WTC11 (cell line): ENCODE data around the gene LRRC8D. TPM values are rescaled to one million over a fixed set of nuclear protein-coding genes. Genes with fewer than 3 reads are reported as not detected.
A peak's percentile ranks its signal among the peaks of the same experiment; 100 is the strongest.

Source experiments
- ATAC-seq: fragments of 200-7000 bp; cut with Tn5 transposase; 2 replicates; pipeline ENCODE4 v1.10.0; 2021; ENCODE audit warnings: mild to moderate bottlenecking, moderate library complexity
- CTCF ChIA-PET: fragments of 300-600 bp; sonication (Branson Sonifier 250); formaldehyde crosslinking; loops from one replicate; lab custom pipeline; 2021; ENCODE audit warnings: antibody characterized with exemption; lab: Charles Lee
- POLR2A ChIA-PET: fragments of 350-600 bp; sonication (Branson Sonifier 250); formaldehyde crosslinking; loops from one replicate; lab custom pipeline; 2021; ENCODE audit warnings: antibody characterized with exemption; lab: Charles Lee
- DNase-seq: peaks from one replicate; pipeline ENCODE4 v3.0.0; 2021; ENCODE audit warnings: low spot score
- H3K27ac Mint-ChIP-seq: 2 replicates; pipeline ENCODE4 v1.8.0; 2021; ENCODE audit warnings: mixed read lengths
- H3K27me3 Mint-ChIP-seq: 2 replicates; pipeline ENCODE4 v1.8.0; 2021; ENCODE audit warnings: low read depth, mild to moderate bottlenecking, moderate library complexity, mixed read lengths
- H3K36me3 Mint-ChIP-seq: 2 replicates; pipeline ENCODE4 v1.8.0; 2021; ENCODE audit warnings: mixed read lengths
- H3K4me1 Mint-ChIP-seq: 2 replicates; pipeline ENCODE4 v1.8.0; 2022; ENCODE audit warnings: mixed read lengths
- H3K4me3 Mint-ChIP-seq: 2 replicates; pipeline ENCODE4 v1.8.0; 2021; ENCODE audit warnings: mild to moderate bottlenecking, moderate library complexity, mixed read lengths
- H3K9me3 Mint-ChIP-seq: 2 replicates; pipeline ENCODE4 v1.8.0; 2021; ENCODE audit warnings: mixed read lengths
- JAZF1 ChIP-seq: fragments of 250-450 bp; sonication (Bioruptor Pico); IDR thresholded peaks from 2 replicates; pipeline ENCODE4 v1.9.0; 2021; ENCODE audit warnings: moderate library complexity, mild to moderate bottlenecking, inconsistent platforms
- NFATC4 ChIP-seq: fragments of 250-450 bp; sonication (Bioruptor Pico); IDR thresholded peaks from 2 replicates; pipeline ENCODE4 v1.9.0; 2021; ENCODE audit warnings: mild to moderate bottlenecking
- NFYB ChIP-seq: sonication (generic); formaldehyde crosslinking; conservative IDR thresholded peaks from 2 replicates; pipeline ENCODE4 v1.8.0; 2022; ENCODE audit warnings: low read depth, missing genetic modification reagents
- NR2C2 ChIP-seq: sonication (generic); formaldehyde crosslinking; IDR thresholded peaks from 2 replicates; pipeline ENCODE4 v1.8.0; 2022; ENCODE audit warnings: mild to moderate bottlenecking, missing genetic modification reagents
- SP1 ChIP-seq: sonication (generic); formaldehyde crosslinking; conservative IDR thresholded peaks from 2 replicates; pipeline ENCODE4 v1.8.1; 2022; ENCODE audit warnings: missing genetic modification reagents
- TP53 ChIP-seq: sonication (generic); formaldehyde crosslinking; IDR thresholded peaks from 2 replicates; pipeline ENCODE4 v1.8.1; 2023; ENCODE audit warnings: mild to moderate bottlenecking, missing genetic modification reagents
- ZNF263 ChIP-seq: sonication (generic); formaldehyde crosslinking; IDR thresholded peaks from 2 replicates; pipeline ENCODE4 v1.8.1; 2022; ENCODE audit warnings: low read depth, mild to moderate bottlenecking, moderate library complexity, missing genetic modification reagents
- total RNA-seq: library from RNA; stranded (reverse); gene quantifications from 3 replicates; pipeline ENCODE4 v1.2.3, GENCODE V29; 2021
- TF ChIP-seq, protein P1 (sequence below): sonication (generic); formaldehyde crosslinking; IDR thresholded peaks from 2 replicates; pipeline ENCODE4 v1.8.1; 2022; ENCODE audit warnings: low read depth, mild to moderate bottlenecking, moderate library complexity, missing genetic modification reagents, borderline replicate concordance
- TF ChIP-seq, protein P2 (sequence below): sonication (generic); formaldehyde crosslinking; IDR thresholded peaks from 2 replicates; pipeline ENCODE4 v1.8.0; 2023; ENCODE audit warnings: mild to moderate bottlenecking, missing genetic modification reagents
- TF ChIP-seq, protein P3 (sequence below): sonication (generic); formaldehyde crosslinking; IDR thresholded peaks from 2 replicates; pipeline ENCODE4 v1.8.1; 2023; ENCODE audit warnings: mild to moderate bottlenecking, missing genetic modification reagents
- TF ChIP-seq, protein P4 (sequence below): sonication (generic); formaldehyde crosslinking; IDR thresholded peaks from 2 replicates; pipeline ENCODE4 v1.8.0; 2023; ENCODE audit warnings: missing genetic modification reagents, mild to moderate bottlenecking, borderline replicate concordance
- TF ChIP-seq, protein P5 (sequence below): sonication (generic); formaldehyde crosslinking; IDR thresholded peaks from 2 replicates; pipeline ENCODE4 v1.8.0; 2022; ENCODE audit warnings: mild to moderate bottlenecking, missing genetic modification reagents
- TF ChIP-seq, protein P6 (sequence below): sonication (generic); formaldehyde crosslinking; IDR thresholded peaks from 2 replicates; pipeline ENCODE4 v1.8.1; 2022; ENCODE audit warnings: mild to moderate bottlenecking, missing genetic modification reagents, moderate library complexity, borderline replicate concordance
- TF ChIP-seq, protein P7 (sequence below): sonication (generic); formaldehyde crosslinking; IDR thresholded peaks from 2 replicates; pipeline ENCODE4 v1.8.1; 2022; ENCODE audit warnings: low read depth, missing genetic modification reagents, borderline replicate concordance

The LRRC8D gene
- total RNA-seq, 1 experiment from 2014 or later = 42.6 TPM

DNA sequence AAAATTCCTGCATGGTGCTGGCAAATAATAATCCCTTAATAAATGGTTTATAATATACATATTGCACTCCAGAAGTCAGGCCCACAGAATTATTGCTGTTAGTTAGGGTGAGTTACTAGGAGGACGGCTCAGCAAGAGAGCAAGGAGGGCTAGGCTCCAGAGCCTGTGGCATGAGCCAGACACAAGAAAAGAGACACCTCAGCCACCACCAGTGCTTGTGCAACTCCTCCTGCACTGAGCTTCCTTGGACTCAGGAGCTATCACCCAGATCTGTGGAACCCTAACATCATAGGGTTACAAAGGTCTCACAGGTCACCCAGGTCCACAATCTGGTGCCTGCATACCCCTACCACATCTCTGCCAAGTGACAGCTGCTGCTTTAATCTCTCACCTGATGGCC lies 12.8 kb upstream of the LRRC8D start (continued):
- TF ChIP-seq, protein P1, sequence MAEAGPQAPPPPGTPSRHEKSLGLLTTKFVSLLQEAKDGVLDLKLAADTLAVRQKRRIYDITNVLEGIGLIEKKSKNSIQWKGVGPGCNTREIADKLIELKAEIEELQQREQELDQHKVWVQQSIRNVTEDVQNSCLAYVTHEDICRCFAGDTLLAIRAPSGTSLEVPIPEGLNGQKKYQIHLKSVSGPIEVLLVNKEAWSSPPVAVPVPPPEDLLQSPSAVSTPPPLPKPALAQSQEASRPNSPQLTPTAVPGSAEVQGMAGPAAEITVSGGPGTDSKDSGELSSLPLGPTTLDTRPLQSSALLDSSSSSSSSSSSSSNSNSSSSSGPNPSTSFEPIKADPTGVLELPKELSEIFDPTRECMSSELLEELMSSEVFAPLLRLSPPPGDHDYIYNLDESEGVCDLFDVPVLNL (CRISPR knock-in tag) = no peak
- no peak for TF ChIP-seq NR2C2
- TF ChIP-seq TP53 = no peak
- no peak for TF ChIP-seq SP1 (CRISPR knock-in tag)
- TF ChIP-seq NFYB (CRISPR knock-in tag) = no peak
- TF ChIP-seq, protein P2, sequence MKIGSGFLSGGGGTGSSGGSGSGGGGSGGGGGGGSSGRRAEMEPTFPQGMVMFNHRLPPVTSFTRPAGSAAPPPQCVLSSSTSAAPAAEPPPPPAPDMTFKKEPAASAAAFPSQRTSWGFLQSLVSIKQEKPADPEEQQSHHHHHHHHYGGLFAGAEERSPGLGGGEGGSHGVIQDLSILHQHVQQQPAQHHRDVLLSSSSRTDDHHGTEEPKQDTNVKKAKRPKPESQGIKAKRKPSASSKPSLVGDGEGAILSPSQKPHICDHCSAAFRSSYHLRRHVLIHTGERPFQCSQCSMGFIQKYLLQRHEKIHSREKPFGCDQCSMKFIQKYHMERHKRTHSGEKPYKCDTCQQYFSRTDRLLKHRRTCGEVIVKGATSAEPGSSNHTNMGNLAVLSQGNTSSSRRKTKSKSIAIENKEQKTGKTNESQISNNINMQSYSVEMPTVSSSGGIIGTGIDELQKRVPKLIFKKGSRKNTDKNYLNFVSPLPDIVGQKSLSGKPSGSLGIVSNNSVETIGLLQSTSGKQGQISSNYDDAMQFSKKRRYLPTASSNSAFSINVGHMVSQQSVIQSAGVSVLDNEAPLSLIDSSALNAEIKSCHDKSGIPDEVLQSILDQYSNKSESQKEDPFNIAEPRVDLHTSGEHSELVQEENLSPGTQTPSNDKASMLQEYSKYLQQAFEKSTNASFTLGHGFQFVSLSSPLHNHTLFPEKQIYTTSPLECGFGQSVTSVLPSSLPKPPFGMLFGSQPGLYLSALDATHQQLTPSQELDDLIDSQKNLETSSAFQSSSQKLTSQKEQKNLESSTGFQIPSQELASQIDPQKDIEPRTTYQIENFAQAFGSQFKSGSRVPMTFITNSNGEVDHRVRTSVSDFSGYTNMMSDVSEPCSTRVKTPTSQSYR = no peak
- TF ChIP-seq, protein P3, sequence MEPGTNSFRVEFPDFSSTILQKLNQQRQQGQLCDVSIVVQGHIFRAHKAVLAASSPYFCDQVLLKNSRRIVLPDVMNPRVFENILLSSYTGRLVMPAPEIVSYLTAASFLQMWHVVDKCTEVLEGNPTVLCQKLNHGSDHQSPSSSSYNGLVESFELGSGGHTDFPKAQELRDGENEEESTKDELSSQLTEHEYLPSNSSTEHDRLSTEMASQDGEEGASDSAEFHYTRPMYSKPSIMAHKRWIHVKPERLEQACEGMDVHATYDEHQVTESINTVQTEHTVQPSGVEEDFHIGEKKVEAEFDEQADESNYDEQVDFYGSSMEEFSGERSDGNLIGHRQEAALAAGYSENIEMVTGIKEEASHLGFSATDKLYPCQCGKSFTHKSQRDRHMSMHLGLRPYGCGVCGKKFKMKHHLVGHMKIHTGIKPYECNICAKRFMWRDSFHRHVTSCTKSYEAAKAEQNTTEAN (CRISPR knock-in tag) = no peak

DNA sequence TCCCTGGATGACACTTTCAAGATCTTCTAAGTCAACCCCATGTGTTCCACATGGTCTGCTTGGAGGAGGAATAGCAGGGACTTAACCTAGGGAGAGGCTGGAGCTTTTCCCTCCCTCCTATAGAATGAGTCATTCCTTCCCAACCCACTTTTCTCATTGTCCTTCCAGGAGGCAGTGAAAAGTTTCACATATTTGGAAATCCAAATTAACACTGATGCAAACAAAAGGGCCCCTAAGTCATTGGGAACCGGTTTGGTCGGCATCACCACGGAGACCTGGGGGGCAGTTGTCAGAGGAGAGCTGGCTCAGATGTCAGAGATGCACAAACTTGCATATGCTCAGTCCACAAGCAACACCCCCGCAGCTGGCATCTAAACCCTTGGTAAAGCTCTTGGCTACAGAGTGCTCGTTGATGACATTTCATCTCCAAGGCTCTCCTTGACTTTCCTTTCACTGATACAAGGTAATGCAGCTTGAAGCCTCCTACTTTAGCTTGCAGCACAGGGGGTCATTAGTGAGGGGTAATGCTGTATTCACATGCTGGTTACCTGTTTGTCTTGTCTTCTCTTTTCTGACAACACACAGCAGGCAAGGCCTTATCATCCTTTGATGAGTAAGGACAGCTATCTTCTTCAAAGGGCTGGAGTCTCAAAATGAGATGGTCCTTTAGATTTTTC lies 12.3 kb upstream of the LRRC8D start:
- TF ChIP-seq, protein P4, sequence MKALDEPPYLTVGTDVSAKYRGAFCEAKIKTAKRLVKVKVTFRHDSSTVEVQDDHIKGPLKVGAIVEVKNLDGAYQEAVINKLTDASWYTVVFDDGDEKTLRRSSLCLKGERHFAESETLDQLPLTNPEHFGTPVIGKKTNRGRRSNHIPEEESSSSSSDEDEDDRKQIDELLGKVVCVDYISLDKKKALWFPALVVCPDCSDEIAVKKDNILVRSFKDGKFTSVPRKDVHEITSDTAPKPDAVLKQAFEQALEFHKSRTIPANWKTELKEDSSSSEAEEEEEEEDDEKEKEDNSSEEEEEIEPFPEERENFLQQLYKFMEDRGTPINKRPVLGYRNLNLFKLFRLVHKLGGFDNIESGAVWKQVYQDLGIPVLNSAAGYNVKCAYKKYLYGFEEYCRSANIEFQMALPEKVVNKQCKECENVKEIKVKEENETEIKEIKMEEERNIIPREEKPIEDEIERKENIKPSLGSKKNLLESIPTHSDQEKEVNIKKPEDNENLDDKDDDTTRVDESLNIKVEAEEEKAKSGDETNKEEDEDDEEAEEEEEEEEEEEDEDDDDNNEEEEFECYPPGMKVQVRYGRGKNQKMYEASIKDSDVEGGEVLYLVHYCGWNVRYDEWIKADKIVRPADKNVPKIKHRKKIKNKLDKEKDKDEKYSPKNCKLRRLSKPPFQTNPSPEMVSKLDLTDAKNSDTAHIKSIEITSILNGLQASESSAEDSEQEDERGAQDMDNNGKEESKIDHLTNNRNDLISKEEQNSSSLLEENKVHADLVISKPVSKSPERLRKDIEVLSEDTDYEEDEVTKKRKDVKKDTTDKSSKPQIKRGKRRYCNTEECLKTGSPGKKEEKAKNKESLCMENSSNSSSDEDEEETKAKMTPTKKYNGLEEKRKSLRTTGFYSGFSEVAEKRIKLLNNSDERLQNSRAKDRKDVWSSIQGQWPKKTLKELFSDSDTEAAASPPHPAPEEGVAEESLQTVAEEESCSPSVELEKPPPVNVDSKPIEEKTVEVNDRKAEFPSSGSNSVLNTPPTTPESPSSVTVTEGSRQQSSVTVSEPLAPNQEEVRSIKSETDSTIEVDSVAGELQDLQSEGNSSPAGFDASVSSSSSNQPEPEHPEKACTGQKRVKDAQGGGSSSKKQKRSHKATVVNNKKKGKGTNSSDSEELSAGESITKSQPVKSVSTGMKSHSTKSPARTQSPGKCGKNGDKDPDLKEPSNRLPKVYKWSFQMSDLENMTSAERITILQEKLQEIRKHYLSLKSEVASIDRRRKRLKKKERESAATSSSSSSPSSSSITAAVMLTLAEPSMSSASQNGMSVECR (CRISPR knock-in tag) = no peak
- TF ChIP-seq, protein P5, sequence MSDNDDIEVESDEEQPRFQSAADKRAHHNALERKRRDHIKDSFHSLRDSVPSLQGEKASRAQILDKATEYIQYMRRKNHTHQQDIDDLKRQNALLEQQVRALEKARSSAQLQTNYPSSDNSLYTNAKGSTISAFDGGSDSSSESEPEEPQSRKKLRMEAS (CRISPR knock-in tag) = peak; percentile 30; the same call in 1 of the 2 replicates
- TF ChIP-seq, all 79 proteins: peak for 1
- peaks cover 16% of the 10 kb centered on the region for H3K27me3 Mint-ChIP-seq
- H3K9me3 Mint-ChIP-seq = no peaks in the 10 kb centered on the region
- H3K27ac Mint-ChIP-seq = no peak overlapping the region
- ChIA-PET POLR2A (interaction anchor here (1.0 to 2.5 kb wide), 3 partner anchors 13 to 35 kb away, joined by 3 to 17 read pairs (median 3); partner anchors contain the start of gene LRRC8D), CTCF (interaction anchor here (0.5 to 1.4 kb wide), 5 partner anchors 13 to 46 kb away, joined by 3 to 7 read pairs (median 4); no protein-coding TSS in a partner anchor)
- peak; percentile 74 for ATAC-seq
- H3K36me3 Mint-ChIP-seq = no peaks in the 10 kb centered on the region
- no peak overlapping the region for H3K4me3 Mint-ChIP-seq
- H3K4me1 Mint-ChIP-seq = peaks cover 22% of the 10 kb centered on the region
- DNase-seq = peak; percentile 36

DNA sequence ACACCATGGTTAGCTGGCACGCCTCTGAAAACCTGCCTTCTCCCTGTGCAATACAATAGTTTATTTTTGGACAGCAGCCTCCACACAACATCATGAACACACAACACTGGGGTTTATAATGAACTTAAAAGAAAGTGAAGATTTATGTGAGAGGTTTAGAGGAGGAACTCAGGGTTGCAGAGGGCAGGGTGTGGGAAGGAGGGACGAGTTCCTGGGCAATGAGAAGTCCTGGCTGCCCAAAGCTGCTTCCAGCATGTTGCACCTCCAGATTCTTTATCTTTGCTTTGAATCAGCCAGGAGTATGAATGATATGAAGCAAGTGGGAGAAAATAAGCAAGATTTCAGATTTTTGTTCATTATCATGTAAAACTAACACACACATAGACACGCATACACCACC lies 11.3 kb upstream of the LRRC8D start:
- Mint-ChIP-seq H3K9me3 (no peaks in the 10 kb centered on the region), H3K36me3 (no peaks in the 10 kb centered on the region), H3K4me1 (peaks cover 22% of the 10 kb centered on the region), H3K4me3 (no peak overlapping the region), H3K27me3 (peaks cover 16% of the 10 kb centered on the region), H3K27ac (no peak overlapping the region)
- ATAC-seq (no peak), DNase-seq (no peak)
- CTCF ChIA-PET = interaction anchor here (0.8 to 1.3 kb wide), 3 partner anchors 18 to 34 kb away, joined by 3 to 4 read pairs (median 4); no protein-coding TSS in a partner anchor
- POLR2A ChIA-PET = interaction anchor here (0.5 to 2.5 kb wide), 2 partner anchors 12 to 138 kb away, joined by 3 to 17 read pairs; partner anchors contain the start of gene LRRC8D
- TF ChIP-seq JAZF1 (CRISPR knock-in tag) (no peak), ZNF263 (no peak), NFATC4 (CRISPR knock-in tag) (no peak)
- TF ChIP-seq, protein P6, sequence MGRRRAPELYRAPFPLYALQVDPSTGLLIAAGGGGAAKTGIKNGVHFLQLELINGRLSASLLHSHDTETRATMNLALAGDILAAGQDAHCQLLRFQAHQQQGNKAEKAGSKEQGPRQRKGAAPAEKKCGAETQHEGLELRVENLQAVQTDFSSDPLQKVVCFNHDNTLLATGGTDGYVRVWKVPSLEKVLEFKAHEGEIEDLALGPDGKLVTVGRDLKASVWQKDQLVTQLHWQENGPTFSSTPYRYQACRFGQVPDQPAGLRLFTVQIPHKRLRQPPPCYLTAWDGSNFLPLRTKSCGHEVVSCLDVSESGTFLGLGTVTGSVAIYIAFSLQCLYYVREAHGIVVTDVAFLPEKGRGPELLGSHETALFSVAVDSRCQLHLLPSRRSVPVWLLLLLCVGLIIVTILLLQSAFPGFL (CRISPR knock-in tag) = no peak
- TF ChIP-seq, protein P2 = no peak
- TF ChIP-seq, protein P7, sequence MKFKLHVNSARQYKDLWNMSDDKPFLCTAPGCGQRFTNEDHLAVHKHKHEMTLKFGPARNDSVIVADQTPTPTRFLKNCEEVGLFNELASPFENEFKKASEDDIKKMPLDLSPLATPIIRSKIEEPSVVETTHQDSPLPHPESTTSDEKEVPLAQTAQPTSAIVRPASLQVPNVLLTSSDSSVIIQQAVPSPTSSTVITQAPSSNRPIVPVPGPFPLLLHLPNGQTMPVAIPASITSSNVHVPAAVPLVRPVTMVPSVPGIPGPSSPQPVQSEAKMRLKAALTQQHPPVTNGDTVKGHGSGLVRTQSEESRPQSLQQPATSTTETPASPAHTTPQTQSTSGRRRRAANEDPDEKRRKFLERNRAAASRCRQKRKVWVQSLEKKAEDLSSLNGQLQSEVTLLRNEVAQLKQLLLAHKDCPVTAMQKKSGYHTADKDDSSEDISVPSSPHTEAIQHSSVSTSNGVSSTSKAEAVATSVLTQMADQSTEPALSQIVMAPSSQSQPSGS = no peak
